Esophagus squamous epithelium (tissue), 4 donors: ENCODE data around the gene RPH3AL.

Experiments used
- CTCF ChIP-seq, 6 experiments: fragments of 450-650 bp in 4 of 6; fragments of 200-600 bp in 2 of 6; sonication (generic) in 2 of 6; IDR thresholded peaks; one replicate each; pipeline ENCODE4 v1.5.1; 2016 to 2019; ENCODE audit warnings: antibody characterized with exemption in 6 of 6, mild to moderate bottlenecking in 4 of 6, moderate library complexity in 4 of 6
- POLR2A ChIP-seq, 4 donors: fragments of 450-650 bp; IDR thresholded peaks; one replicate each; pipeline ENCODE4 v1.6.1; 2017; ENCODE audit warnings: antibody characterized with exemption in 4 of 4, mild to moderate bottlenecking in 4 of 4, moderate library complexity in 3 of 4

GRCh38 chr17:238071-238963 is 114.3 kb downstream of the RPH3AL start:
- TF ChIP-seq CTCF (IDR thresholded peaks at IDR 0.05), result no peak
- no peak for TF ChIP-seq POLR2A (IDR thresholded peaks at IDR 0.05)
